IPS-18a (cell line): ENCODE measurements around the gene CRIP1.

Source experiments
- H3K27ac ChIP-seq: one replicate; pipeline ENCODE4 v1.5.1; 2013; ENCODE audit warnings: low read length
- H3K27me3 ChIP-seq: one replicate; pipeline ENCODE4 v1.6.1; 2013; ENCODE audit warnings: mild to moderate bottlenecking, low read length; ENCODE audit not compliant: control insufficient read depth, insufficient read depth
- H3K36me3 ChIP-seq: one replicate; pipeline ENCODE4 v1.6.1; 2013; ENCODE audit warnings: low read depth, low read length; ENCODE audit not compliant: control insufficient read depth
- H3K4me1 ChIP-seq: one replicate; pipeline ENCODE4 v1.6.1; 2013; ENCODE audit warnings: low read depth, low read length; ENCODE audit not compliant: control insufficient read depth
- H3K4me3 ChIP-seq: one replicate; pipeline ENCODE4 v1.5.1; 2013; ENCODE audit warnings: low read length
- H3K9ac ChIP-seq: one replicate; pipeline ENCODE4 v1.6.1; 2013; ENCODE audit warnings: mild to moderate bottlenecking, low read length, moderate library complexity
- H3K9me3 ChIP-seq: one replicate; pipeline ENCODE4 v1.6.1; 2013; ENCODE audit warnings: low read depth, low read length; ENCODE audit not compliant: control insufficient read depth

The CRIP1 gene

DNA sequence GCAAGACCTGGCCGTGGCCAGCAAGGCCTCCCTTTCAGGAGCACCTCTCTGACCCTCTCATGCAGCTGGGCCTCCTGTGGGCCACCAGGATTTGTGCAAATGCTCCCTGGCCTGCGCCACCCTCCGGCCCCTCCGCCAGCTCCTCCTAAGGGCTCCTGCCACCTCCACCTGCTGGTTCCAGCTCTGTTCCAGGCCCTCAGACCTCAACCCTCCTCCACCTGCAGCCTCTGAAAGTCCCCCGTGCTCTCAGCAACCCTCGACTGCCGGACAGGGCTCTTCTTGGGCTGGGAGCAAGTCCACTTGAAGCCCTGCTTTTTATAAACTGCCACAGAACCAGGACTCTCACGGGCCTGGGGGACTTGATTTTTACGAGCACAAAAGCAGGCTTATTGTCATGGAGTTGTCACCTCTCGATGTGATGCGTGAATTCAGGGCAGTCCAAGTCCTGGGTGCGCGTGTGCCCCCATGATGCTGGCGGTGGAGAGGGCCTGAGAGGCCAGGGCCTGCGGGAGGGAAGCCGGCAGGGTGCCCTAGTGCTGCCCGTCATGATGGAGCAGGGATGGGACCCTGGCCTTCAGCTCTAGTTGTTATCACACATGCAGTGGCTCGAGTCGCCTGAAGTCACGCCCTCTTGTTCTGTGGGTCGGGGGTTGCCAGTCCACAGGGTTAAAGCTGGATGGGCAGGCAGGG is 13.5 kb downstream of the CRIP1 start:
- H3K4me1 ChIP-seq, result no peaks in the 10 kb centered on the region
- no peak overlapping the region for H3K9ac ChIP-seq
- H3K9me3 ChIP-seq, result no peaks in the 10 kb centered on the region
- H3K27ac ChIP-seq, result no peak overlapping the region
- no peak overlapping the region for H3K4me3 ChIP-seq
- no peaks in the 10 kb centered on the region for H3K36me3 ChIP-seq
- no peaks in the 10 kb centered on the region for H3K27me3 ChIP-seq

GRCh38 chr14:105500726-105501101 is 14.0 kb downstream of the CRIP1 start:
- Histone ChIP-seq H3K27ac (no peak overlapping the region), H3K9me3 (no peaks in the 10 kb centered on the region), H3K9ac (no peak overlapping the region), H3K36me3 (no peaks in the 10 kb centered on the region), H3K4me1 (no peaks in the 10 kb centered on the region), H3K4me3 (no peak overlapping the region), H3K27me3 (no peaks in the 10 kb centered on the region)

GRCh38 chr14:105501504-105502291 is 15.0 kb downstream of the CRIP1 start:
- Histone ChIP-seq H3K9me3 (no peaks in the 10 kb centered on the region), H3K27ac (no peak overlapping the region), H3K36me3 (no peaks in the 10 kb centered on the region), H3K4me3 (no peak overlapping the region), H3K4me1 (no peaks in the 10 kb centered on the region), H3K9ac (no peak overlapping the region), H3K27me3 (no peaks in the 10 kb centered on the region)

GRCh38 chr14:105502446-105503295 is 16.0 kb downstream of the CRIP1 start:
- Histone ChIP-seq H3K9me3 (no peaks in the 10 kb centered on the region), H3K9ac (no peak overlapping the region), H3K27ac (no peak overlapping the region), H3K27me3 (no peaks in the 10 kb centered on the region), H3K4me1 (no peaks in the 10 kb centered on the region), H3K4me3 (no peak overlapping the region), H3K36me3 (no peaks in the 10 kb centered on the region)

GRCh38 chr14:105503296-105503640 is 16.6 kb downstream of the CRIP1 start:
- H3K27ac ChIP-seq, result no peak overlapping the region
- no peak overlapping the region for H3K4me3 ChIP-seq
- H3K36me3 ChIP-seq, result no peaks in the 10 kb centered on the region
- H3K27me3 ChIP-seq, result peaks cover 4% of the 10 kb centered on the region
- H3K4me1 ChIP-seq, result no peaks in the 10 kb centered on the region
- H3K9ac ChIP-seq, result no peak overlapping the region
- no peaks in the 10 kb centered on the region for H3K9me3 ChIP-seq

DNA sequence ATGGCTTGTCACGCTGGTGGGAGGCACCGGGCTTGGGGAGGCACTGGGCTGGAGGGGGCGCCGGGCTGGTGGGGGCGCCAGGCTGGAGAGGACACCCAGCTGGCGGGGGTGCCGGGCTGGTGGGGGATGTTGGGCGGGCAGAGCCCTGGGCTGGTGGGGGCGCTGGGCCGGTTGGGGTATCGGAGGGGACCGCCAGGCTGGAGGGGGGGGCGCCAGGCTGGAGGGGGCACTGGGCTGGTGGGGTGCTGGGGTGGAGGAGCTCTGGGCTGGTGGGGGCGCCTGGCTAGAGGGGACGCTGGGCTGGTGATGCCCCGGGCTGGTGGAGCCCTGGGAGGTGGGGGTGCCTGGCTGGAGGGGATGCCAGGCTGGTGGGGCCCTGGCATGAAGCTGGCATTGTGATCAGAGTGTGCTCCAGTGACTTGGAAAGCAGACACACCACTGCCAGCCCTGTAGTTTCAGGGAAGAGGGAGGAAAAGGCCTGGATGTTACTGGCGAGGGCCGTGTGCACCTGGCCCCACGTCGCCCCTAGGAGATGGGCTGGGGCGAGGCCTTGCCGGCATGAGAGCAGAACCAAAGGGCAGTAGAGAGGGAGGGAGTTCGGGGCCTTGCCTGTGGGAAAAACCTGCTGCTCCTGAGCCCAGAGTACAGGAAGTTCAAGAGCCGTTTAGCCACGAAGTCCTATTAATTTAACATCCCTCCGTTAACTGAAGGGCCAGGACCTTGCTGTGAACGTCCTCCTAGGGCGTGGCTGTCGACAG is 17.4 kb downstream of the CRIP1 start:
- Histone ChIP-seq H3K4me1 (no peaks in the 10 kb centered on the region), H3K36me3 (no peaks in the 10 kb centered on the region), H3K9ac (no peak overlapping the region), H3K4me3 (no peak overlapping the region), H3K9me3 (no peaks in the 10 kb centered on the region), H3K27ac (no peak overlapping the region), H3K27me3 (peaks cover 4% of the 10 kb centered on the region)

DNA sequence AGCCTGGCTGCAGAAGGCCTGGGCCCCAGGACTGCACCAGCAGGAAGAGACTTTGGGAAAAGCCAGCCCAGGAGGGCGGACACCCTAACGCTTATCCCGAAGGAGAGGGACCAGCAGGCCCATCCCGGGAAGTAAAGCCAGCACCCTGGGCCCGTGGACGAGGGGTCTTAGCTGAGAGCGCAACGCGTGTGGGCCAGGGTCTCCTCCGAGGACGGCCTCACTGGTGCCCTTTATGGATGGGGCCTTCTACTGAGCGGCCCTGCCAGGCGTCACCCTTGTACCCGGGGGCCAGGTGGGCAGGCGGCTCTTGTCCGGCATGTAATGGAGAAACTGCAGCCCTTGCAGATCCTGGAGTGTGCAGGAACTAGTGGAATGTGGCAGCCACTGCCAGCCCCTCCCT is 18.4 kb downstream of the CRIP1 start:
- no peaks in the 10 kb centered on the region for H3K36me3 ChIP-seq
- no peaks in the 10 kb centered on the region for H3K4me1 ChIP-seq
- no peak overlapping the region for H3K27ac ChIP-seq
- no peak overlapping the region for H3K9ac ChIP-seq
- no peaks in the 10 kb centered on the region for H3K9me3 ChIP-seq
- peaks cover 4% of the 10 kb centered on the region for H3K27me3 ChIP-seq
- no peak overlapping the region for H3K4me3 ChIP-seq

GRCh38 chr14:105507247-105507646 is 20.6 kb downstream of the CRIP1 start:
- Histone ChIP-seq H3K27ac (no peak overlapping the region), H3K27me3 (peaks cover 13% of the 10 kb centered on the region), H3K4me1 (no peaks in the 10 kb centered on the region), H3K9ac (no peak overlapping the region), H3K9me3 (no peaks in the 10 kb centered on the region), H3K4me3 (no peak overlapping the region), H3K36me3 (no peaks in the 10 kb centered on the region)

DNA sequence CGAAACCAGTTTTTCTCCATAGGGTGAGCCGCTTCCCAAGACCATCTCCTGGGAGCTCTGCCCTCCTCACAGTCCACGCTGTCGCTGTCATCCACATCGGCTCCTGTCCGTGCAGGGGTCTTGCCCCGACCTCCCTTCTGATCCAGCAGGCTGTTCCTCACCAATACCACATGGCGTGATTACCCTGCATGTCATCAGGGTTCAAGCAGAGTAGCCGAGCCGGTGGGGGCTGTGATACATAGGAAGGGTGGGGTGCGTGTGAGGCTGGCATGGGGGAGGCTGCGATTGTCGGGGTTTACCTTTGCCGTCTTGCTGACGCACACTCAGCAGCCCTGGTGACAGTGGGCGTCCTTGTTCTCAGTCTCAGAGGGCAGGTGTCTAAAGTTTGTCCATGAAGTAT is 21.4 kb downstream of the CRIP1 start:
- Histone ChIP-seq H3K4me1 (no peaks in the 10 kb centered on the region), H3K9ac (no peak overlapping the region), H3K36me3 (no peaks in the 10 kb centered on the region), H3K9me3 (no peaks in the 10 kb centered on the region), H3K4me3 (no peak overlapping the region), H3K27ac (no peak overlapping the region), H3K27me3 (peaks cover 13% of the 10 kb centered on the region)

DNA sequence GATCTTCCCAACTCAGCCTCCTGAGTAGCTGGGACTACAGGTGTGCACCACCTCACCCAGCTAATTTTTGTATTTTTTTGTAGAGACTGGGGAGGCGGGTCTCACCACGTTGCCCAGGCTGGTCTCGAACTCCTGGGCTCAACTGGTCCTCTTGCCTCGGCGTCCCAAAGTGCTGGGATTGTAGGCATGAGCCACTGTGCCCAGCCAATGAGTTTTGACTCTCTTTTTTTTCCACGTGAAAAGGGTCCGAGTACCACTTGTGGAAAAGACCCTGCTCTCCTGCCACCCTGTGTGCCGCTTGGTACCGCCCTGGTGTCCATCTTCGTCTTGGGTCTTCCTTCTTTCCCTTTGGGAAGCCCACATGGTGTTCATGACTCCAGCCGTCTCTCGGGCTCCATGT is 21.9 kb downstream of the CRIP1 start:
- Histone ChIP-seq H3K36me3 (no peaks in the 10 kb centered on the region), H3K4me3 (no peak overlapping the region), H3K9me3 (no peaks in the 10 kb centered on the region), H3K4me1 (no peaks in the 10 kb centered on the region), H3K9ac (no peak overlapping the region), H3K27ac (no peak overlapping the region), H3K27me3 (peaks cover 13% of the 10 kb centered on the region)

- Histone ChIP-seq H3K27me3 (peaks cover 7% of the 10 kb centered on the region), H3K9ac (no peak overlapping the region), H3K27ac (no peak overlapping the region), H3K9me3 (peaks cover 5% of the 10 kb centered on the region), H3K4me1 (no peaks in the 10 kb centered on the region), H3K4me3 (no peak overlapping the region), H3K36me3 (no peaks in the 10 kb centered on the region)
Observed at GRCh38 chr14:105517096-105517495, 30.4 kb downstream of the CRIP1 start.
